Superior temporal gyrus (tissue), 1 donor: Measurements from ENCODE around the gene HGFAC.

Experiments
- DNase-seq: peaks from one replicate; pipeline ENCODE4 v3.0.0-alpha.2; 2016; ENCODE audit errors: extremely low spot score

Gene HGFAC

GRCh38 chr4:3424522-3425095 is 17.2 kb upstream of the HGFAC start:
- DNase-seq, result no peak

DNA sequence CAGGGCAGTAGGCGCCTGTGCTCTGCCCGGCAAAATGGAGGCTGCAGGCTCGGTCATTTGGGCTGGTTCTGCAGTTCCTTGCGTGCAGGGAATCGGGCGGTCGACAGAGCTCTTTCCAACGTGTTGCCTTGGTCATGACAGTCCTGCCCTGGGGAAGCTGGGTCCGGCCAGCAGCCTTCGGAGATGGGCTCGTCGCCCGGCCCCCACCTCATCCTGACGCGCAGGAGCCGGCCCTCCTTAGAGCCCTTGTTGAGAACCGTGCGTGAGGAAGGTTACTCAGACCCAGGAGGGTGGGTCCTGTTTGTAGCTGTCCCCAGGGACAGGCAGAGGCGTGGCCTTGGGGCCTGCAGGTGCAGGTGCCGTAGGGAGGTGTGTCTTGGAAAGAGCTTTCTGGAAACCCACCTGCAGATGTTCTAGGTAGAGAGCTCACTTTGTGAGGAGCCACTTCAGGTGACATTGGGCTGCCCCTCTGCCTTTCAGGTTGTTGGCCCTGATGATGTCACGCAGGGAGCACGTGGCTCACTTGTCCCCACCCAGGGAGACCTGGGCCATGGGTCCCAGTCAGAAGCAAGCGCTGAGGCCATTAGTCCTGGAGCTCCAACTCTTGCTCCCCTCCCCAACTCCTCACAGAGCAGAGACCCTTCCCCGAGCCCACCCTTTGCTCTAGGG is 15.2 kb upstream of the HGFAC start:
- DNase-seq, result no peak

- DNase-seq, result no peak
These were observed 14.7 kb upstream of the HGFAC start for GRCh38 chr4:3427134-3427476.

DNA sequence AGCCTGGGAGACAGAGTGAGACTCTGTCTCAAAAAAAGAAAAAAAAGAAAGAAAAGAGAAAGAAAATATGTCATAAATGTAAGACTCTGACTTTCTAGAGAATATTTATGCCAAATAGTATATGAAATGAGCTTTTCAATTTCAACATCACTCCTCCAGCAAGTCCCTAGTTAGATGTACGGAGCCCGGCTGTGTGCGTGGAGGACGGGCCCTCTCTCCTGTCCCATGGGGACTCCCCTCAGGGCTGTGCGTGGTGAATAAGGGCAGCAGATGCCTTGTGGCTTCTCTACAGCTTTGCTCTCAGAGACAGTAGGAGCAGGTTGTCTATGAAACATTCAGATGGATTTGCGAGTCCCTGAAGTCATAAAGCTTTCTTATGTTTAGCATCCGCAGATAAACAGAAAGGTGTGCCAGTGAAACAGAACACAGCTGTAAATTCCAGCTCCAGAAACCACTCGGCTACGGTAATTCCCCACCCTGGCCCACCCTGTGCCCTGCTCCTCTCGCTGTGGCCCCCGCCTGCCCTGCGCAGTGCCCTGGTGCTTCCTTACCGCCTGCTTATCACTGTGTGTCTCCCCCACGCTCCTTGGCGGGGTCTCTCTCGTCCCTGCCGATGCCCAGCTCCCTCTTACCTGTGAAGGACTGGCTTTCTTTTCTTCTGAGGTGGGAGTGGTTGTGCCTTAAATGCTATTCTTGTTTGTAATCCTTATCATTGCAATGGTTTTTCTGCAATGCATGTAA is 13.9 kb upstream of the HGFAC start:
- DNase-seq, result no peak

DNA sequence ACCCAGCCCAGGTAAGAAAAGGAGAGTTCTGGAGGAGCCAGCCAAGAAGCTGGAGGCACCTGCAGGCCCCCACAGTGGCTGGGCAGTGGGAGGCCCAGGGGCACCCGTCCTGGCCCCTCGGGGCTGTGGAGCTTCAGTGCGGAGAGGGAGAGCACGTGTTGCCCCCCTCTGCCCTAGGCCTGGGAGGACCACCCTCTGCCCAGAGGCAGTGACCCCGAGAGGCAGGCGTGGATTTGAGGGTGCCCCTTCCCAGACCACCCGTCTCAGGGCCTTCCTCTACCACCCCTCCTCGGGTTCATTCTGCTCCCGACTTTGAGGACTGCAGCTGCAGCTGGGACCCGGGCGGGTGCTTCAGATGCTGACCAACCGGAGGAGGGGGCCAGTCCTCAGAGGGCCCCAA is 12.1 kb upstream of the HGFAC start:
- DNase-seq, result no peak

- DNase-seq, result no peak
These were observed 11.2 kb upstream of the HGFAC start for GRCh38 chr4:3430524-3430923.

DNA sequence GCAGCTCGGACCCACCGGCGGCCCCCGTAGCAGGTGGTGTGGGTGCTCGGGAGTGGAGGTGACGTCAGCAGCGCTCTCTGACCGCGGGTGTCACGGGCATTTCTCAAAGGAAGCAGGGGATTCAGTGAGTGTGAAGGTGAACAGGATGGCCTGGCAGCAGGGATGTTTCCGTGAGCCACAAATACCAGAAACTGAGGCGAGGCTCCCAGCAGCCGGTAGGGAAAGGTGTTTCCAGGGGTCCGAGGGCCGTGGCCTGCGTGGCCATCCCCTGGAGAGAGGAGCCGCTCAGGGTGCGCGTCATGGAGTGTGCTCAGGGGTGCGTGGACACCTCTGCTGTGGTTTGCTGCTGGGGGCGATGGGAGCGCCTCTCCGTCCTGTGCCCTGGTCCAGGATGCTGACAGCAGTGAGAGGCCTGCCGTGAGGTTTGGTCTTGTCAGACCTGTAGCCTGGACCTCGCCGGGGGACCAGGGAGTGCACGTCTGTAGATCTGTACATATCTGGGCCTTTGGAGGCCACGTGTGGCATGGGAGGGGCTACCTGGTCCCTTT is 10.2 kb upstream of the HGFAC start:
- DNase-seq, result no peak

- no peak for DNase-seq
These were observed 9.4 kb upstream of the HGFAC start for GRCh38 chr4:3432381-3432790.

DNA sequence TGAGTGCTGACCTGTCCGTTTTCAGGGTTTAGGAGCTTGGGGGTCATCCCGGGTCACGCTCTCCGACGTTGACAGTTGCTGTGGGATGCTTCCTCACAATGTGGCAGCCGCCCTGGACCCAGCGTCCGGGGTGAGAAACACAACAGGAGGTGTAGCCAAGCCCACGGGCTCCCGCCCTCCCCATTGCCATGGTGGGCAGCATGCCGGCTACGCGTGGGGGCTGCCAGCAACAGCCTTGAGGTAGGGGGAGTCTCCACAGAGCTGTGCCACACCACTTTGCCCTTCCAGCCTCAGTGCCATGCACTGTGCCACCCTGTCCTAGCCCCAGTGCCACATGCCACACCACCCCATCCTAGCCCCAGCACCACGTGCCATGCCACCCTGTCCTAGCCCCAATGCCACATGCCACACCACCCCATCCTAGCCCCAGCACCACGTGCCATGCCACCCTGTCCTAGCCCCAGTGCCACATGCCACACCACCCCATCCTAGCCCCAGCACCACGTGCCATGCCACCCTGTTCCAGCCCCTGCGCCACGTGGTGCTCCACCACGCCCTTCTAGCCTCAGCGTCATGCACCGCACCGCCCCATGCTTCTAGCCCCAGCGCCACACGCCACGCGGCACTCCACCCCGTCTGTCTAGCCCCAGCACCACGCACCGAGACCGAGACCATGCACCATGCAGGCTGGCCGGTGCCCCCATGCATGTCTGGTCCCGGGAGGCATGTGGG is 8.5 kb upstream of the HGFAC start:
- DNase-seq, result no peak

DNA sequence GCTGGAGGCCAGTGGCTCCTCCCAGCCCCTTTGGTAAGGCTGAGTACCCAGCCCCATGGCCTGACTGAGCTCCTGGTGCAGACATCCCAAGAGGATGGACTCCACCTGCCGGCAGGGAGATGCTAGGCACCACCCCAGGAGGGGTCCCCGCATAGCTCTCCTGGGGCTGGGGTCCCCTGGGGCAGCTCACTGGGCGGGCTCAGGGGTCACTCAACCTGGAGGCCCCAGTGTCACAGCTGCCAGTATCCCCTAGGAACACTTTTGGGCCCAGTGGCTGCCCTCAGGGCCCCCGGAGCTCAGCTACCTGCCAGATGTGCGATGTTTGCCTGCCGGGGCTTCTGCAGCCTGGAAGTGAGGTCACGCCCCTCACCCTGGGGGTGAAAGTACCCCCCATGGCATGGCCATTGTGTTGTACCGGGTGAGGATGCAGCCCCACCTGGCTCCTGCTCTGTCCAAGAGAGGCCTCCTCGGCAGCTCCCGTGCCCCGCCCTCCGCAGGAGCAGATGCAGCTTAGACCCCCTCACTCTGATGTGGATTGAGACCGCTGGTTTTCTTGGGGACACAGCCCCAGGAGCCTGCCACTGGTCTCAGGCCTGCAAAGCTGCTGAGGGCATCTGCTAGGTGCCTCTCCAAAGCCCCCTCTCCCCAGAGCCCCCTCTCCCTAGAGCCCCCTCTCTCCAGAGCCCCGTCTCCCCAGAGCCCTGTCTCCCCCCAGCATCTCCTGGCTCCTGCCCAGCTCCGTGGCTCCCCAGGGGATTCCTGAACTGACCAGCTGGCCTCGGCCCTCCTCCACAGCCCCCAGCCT is 6.7 kb upstream of the HGFAC start:
- no peak for DNase-seq

DNA sequence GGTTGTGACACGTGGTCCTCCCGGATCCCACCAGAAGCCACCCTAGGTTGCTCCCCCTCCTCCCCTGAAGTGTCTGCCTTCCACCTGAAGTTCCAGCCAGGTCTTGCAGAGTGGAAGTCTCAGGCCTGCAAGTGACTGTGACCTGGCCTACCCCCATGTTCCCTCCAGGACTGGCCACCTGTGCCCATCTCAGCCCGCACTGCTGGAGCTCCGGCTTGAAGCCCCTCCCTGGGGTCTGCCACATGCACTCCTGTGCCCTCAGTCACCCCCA is 6.1 kb upstream of the HGFAC start:
- DNase-seq, result no peak

GRCh38 chr4:3436048-3436797 is 5.5 kb upstream of the HGFAC start:
- DNase-seq, result no peak

DNA sequence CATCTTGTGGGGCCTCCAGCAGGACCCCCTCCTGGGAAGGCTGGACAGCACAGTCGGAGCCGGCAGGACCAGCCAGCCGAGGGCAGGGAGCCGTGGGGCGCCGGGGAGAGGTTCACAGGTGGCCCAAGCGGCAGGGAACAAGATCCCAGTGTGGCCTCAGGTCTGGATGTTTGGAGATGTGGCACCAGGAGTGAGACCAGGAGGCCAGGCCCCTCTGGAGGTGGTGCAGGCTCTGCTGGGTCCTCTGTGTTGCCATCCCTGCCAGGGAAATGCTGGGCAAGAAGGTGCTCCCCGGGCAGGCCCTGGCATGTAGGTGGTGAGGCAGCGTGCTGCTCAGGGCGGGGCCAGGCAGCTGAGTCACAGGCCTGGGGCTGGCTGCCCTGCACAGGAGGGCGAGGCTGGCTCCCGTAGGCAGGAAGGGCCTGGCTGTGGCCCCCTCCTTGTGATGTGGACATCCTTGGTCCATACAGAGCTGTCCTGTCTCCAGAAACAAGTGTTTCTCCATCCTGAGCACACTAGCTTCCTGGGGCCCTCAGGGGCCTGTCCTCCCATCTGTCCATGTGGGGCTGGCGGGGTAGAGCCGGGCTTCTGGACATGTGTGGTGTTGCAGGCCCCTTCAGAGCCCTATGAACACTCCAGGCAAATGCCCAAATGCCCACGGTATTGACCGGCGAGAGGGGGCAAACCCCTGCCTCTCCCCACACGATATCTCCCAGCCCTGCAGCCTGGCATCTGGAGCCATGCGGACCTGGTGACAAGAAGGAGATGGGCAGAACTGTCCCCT is 4.8 kb upstream of the HGFAC start:
- DNase-seq, result no peak

GRCh38 chr4:3437582-3437936 is 4.2 kb upstream of the HGFAC start:
- DNase-seq, result no peak

GRCh38 chr4:3437998-3438846 is 3.5 kb upstream of the HGFAC start:
- DNase-seq, result no peak

- no peak for DNase-seq
These were observed 3.0 kb upstream of the HGFAC start for GRCh38 chr4:3438847-3439180.

GRCh38 chr4:3439391-3439790 is 2.4 kb upstream of the HGFAC start:
- no peak for DNase-seq

- no peak for DNase-seq
These were observed 1.8 kb upstream of the HGFAC start for GRCh38 chr4:3440011-3440410.

GRCh38 chr4:3440979-3441500 is 728 bp upstream of the HGFAC start:
- DNase-seq, result no peak
